22Rv1 (cell line): ENCODE results near the gene STAP1.

Source experiments
- CTCF ChIP-seq: fragments of 450-650 bp; IDR thresholded peaks from 2 replicates; pipeline ENCODE4 v1.5.1; 2017; ENCODE audit warnings: mild to moderate bottlenecking
- ZFX ChIP-seq: fragments of 450-650 bp; IDR thresholded peaks from 2 replicates; pipeline ENCODE4 v1.6.1; 2017; ENCODE audit warnings: antibody characterized with exemption, borderline replicate concordance

GRCh38 chr4:67576059-67576466 is 17.5 kb downstream of the STAP1 start:
- no peak for TF ChIP-seq CTCF
- TF ChIP-seq ZFX: no peak
